Embryonic facial prominence (tissue), 1 donor: ENCODE results near the gene ANKRD33B.
"Not testable (repeated sequence)": the region's sequence is repeated elsewhere in the genome, so short reads cannot be mapped to it uniquely, and the experiment has no call there.

Source experiments
- DNase-seq: peaks from one replicate; pipeline ENCODE4 v3.0.0-alpha.2; 2016; ENCODE audit errors: extremely low spot score

Gene ANKRD33B

GRCh38 chr5:10536931-10537579 lies 26.8 kb upstream of the ANKRD33B start:
- no peak for DNase-seq

GRCh38 chr5:10537624-10538023 lies 26.2 kb upstream of the ANKRD33B start:
- no peak for DNase-seq

- no peak for DNase-seq
These were observed 25.6 kb upstream of the ANKRD33B start for GRCh38 chr5:10538103-10538788.

- no peak for DNase-seq
These were observed 24.8 kb upstream of the ANKRD33B start for GRCh38 chr5:10538789-10539686.

- DNase-seq = no peak
These were observed 24.2 kb upstream of the ANKRD33B start for GRCh38 chr5:10539687-10539998.

- DNase-seq = no peak
These were observed 23.8 kb upstream of the ANKRD33B start for GRCh38 chr5:10540036-10540544.

- DNase-seq = no peak
These were observed 22.8 kb upstream of the ANKRD33B start for GRCh38 chr5:10540951-10541646.

GRCh38 chr5:10542055-10542550 lies 21.8 kb upstream of the ANKRD33B start:
- DNase-seq = no peak

GRCh38 chr5:10543585-10544040 lies 20.3 kb upstream of the ANKRD33B start:
- no peak for DNase-seq

- DNase-seq = no peak
These were observed 18.8 kb upstream of the ANKRD33B start for GRCh38 chr5:10545084-10545483.

GRCh38 chr5:10546186-10546585 lies 17.7 kb upstream of the ANKRD33B start:
- DNase-seq = no peak

GRCh38 chr5:10548418-10549122 lies 15.3 kb upstream of the ANKRD33B start:
- DNase-seq = no peak

- not testable (repeated sequence) for DNase-seq
These were observed 14.8 kb upstream of the ANKRD33B start for GRCh38 chr5:10549123-10549514.

GRCh38 chr5:10550222-10550995 lies 13.5 kb upstream of the ANKRD33B start:
- no peak for DNase-seq

GRCh38 chr5:10551782-10552138 lies 12.1 kb upstream of the ANKRD33B start:
- no peak for DNase-seq

- DNase-seq = no peak
These were observed 11.4 kb upstream of the ANKRD33B start for GRCh38 chr5:10552183-10553143.

- DNase-seq = no peak
These were observed 10.4 kb upstream of the ANKRD33B start for GRCh38 chr5:10553476-10553875.

GRCh38 chr5:10555277-10555684 lies 8.6 kb upstream of the ANKRD33B start:
- DNase-seq = no peak

- no peak for DNase-seq
These were observed 7.5 kb upstream of the ANKRD33B start for GRCh38 chr5:10556289-10556807.
